Loucy (cell line): Measurements from ENCODE around the gene GIGYF1.
A peak's percentile ranks its signal among the peaks of the same experiment; 100 is the strongest.

Experiments
- H2AFZ ChIP-seq: fragments of 200-600 bp; sonication (generic); 2 replicates; pipeline ENCODE4 v1.6.0; 2016; ENCODE audit warnings: antibody characterized with exemption, mild to moderate bottlenecking, low read length, moderate library complexity
- H3F3A ChIP-seq: fragments of 200-600 bp; 2 replicates; pipeline ENCODE4 v1.6.0; 2016; ENCODE audit warnings: antibody characterized with exemption, low read depth, mild to moderate bottlenecking
- H3K27me3 ChIP-seq: fragments of 200-600 bp; sonication (generic); 2 replicates; pipeline ENCODE4 v1.6.1; 2014; ENCODE audit warnings: low read length, mild to moderate bottlenecking; ENCODE audit not compliant: insufficient read depth, poor library complexity, severe bottlenecking
- H3K36me3 ChIP-seq: fragments of 200-600 bp; sonication (generic); 2 replicates; pipeline ENCODE4 v1.6.1; 2016; ENCODE audit warnings: low read length; ENCODE audit not compliant: insufficient read depth
- H3K4me1 ChIP-seq: fragments of 200-600 bp; sonication (generic); 2 replicates; pipeline ENCODE4 v1.5.1; 2014; ENCODE audit warnings: low read length, mild to moderate bottlenecking; ENCODE audit not compliant: insufficient read depth, poor library complexity, severe bottlenecking
- H3K4me2 ChIP-seq: fragments of 200-600 bp; sonication (generic); 2 replicates; pipeline ENCODE4 v1.6.0; 2014; ENCODE audit warnings: antibody characterized with exemption, low read length, low read depth, mild to moderate bottlenecking; ENCODE audit not compliant: poor library complexity, severe bottlenecking
- H3K4me3 ChIP-seq: fragments of 200-600 bp; sonication (generic); 2 replicates; pipeline ENCODE4 v1.5.1; 2014; ENCODE audit warnings: low read length, mild to moderate bottlenecking, mixed read lengths; ENCODE audit not compliant: poor library complexity, severe bottlenecking
- H3K79me2 ChIP-seq: fragments of 200-600 bp; sonication (generic); 2 replicates; pipeline ENCODE4 v1.6.1; 2014; ENCODE audit warnings: low read length; ENCODE audit not compliant: insufficient read depth
- H3K9ac ChIP-seq: fragments of 200-600 bp; sonication (generic); 2 replicates; pipeline ENCODE4 v1.6.0; 2014; ENCODE audit warnings: mild to moderate bottlenecking, low read depth, low read length, moderate library complexity; ENCODE audit not compliant: poor library complexity, severe bottlenecking
- H3K9me2 ChIP-seq: fragments of 200-600 bp; sonication (generic); replicated peaks from 2 replicates; pipeline ENCODE4 v1.6.1; 2016; ENCODE audit warnings: low read depth, low read length, mixed read lengths
- H3K9me3 ChIP-seq: fragments of 200-600 bp; sonication (generic); 2 replicates; pipeline ENCODE4 v1.6.1; 2014; ENCODE audit warnings: mild to moderate bottlenecking, antibody characterized with exemption, low read length, low read depth; ENCODE audit not compliant: insufficient read depth
- H4K20me1 ChIP-seq: fragments of 200-600 bp; sonication (generic); 2 replicates; pipeline ENCODE4 v1.6.0; 2014; ENCODE audit warnings: antibody characterized with exemption, low read length, mild to moderate bottlenecking; ENCODE audit not compliant: insufficient read depth, poor library complexity, severe bottlenecking
- CTCF ChIP-seq: fragments of 200-600 bp; sonication (generic); conservative IDR thresholded peaks from 2 replicates; pipeline ENCODE4 v1.5.1; 2014; ENCODE audit warnings: mild to moderate bottlenecking, antibody characterized with exemption, low read length
- EZH2phosphoT487 ChIP-seq: fragments of 200-600 bp; IDR thresholded peaks from 2 replicates; pipeline ENCODE4 v1.6.1; 2018; ENCODE audit warnings: antibody characterized with exemption, mild to moderate bottlenecking, moderate library complexity, borderline replicate concordance

The GIGYF1 gene

GRCh38 chr7:100699018-100699417 lies 5.0 kb upstream of the GIGYF1 start:
- no peaks in the 10 kb centered on the region for H3K4me1 ChIP-seq
- H4K20me1 ChIP-seq: no peaks in the 10 kb centered on the region
- H3K27me3 ChIP-seq: no peaks in the 10 kb centered on the region
- no peaks in the 10 kb centered on the region for H3K9me3 ChIP-seq
- no peak overlapping the region for H3K9ac ChIP-seq
- no peaks in the 10 kb centered on the region for H3F3A ChIP-seq
- no peak overlapping the region for H3K4me3 ChIP-seq
- no peak overlapping the region for H2AFZ ChIP-seq
- H3K79me2 ChIP-seq: no peaks in the 10 kb centered on the region
- no peaks in the 10 kb centered on the region for H3K36me3 ChIP-seq
- no peaks in the 10 kb centered on the region for H3K9me2 ChIP-seq
- TF ChIP-seq EZH2phosphoT487 (no peak), CTCF (no peak)
- H3K4me2 ChIP-seq: no peak overlapping the region

- Histone ChIP-seq H3K4me3 (no peak overlapping the region), H3F3A (no peaks in the 10 kb centered on the region), H3K4me2 (no peak overlapping the region), H3K9me2 (no peaks in the 10 kb centered on the region), H3K4me1 (peaks cover 18% of the 10 kb centered on the region), H2AFZ (no peak overlapping the region), H3K27me3 (no peaks in the 10 kb centered on the region), H4K20me1 (peaks cover 25% of the 10 kb centered on the region), H3K79me2 (peaks cover 27% of the 10 kb centered on the region), H3K9me3 (no peaks in the 10 kb centered on the region), H3K9ac (no peak overlapping the region), H3K36me3 (no peaks in the 10 kb centered on the region)
- no peak for TF ChIP-seq CTCF
- TF ChIP-seq EZH2phosphoT487: no peak
These were observed 2.1 kb upstream of the GIGYF1 start for GRCh38 chr7:100696123-100696521.

- Histone ChIP-seq H3K9ac (peak overlapping the region; percentile 82), H4K20me1 (peaks cover 50% of the 10 kb centered on the region), H3K9me2 (no peaks in the 10 kb centered on the region), H2AFZ (no peak overlapping the region), H3K9me3 (no peaks in the 10 kb centered on the region), H3K79me2 (peaks cover 52% of the 10 kb centered on the region), H3K4me3 (peak overlapping the region; percentile 86), H3K36me3 (peaks cover under 1% of the 10 kb centered on the region; the same call in 1 of the 2 replicates), H3K4me1 (peaks cover 32% of the 10 kb centered on the region), H3K4me2 (peak overlapping the region; percentile 92), H3F3A (no peaks in the 10 kb centered on the region), H3K27me3 (no peaks in the 10 kb centered on the region)
- no peak for TF ChIP-seq EZH2phosphoT487
- TF ChIP-seq CTCF: no peak
These were observed 545 bp downstream of the GIGYF1 start for GRCh38 chr7:100693312-100694097.
